NCI-H2171 (cell line): Measurements from ENCODE around the gene RYR2.

Experiments
- DNase-seq: peaks from one replicate; lab custom pipeline; 2025; lab: John Stamatoyannopoulos, UW

Gene RYR2

DNA sequence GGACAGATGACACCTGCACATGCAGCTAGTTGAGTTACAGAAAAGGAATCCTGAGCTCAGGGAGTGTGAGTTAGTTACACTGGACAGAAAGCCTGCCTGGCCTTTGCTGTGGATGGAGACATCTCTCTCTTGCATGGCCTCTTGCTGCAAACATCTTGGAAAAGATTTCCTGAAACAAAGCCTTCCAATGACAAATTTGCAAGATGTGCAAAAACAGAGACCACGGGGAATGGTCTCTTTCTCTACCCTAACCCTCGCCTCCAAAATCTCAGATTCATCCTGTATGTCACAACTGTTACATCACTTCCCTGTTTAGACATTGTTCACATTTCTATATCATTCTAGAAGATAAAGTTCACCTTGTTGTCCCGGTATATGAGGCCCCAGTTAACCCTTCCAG lies 415.6 kb downstream of the RYR2 start:
- no peak for DNase-seq

DNA sequence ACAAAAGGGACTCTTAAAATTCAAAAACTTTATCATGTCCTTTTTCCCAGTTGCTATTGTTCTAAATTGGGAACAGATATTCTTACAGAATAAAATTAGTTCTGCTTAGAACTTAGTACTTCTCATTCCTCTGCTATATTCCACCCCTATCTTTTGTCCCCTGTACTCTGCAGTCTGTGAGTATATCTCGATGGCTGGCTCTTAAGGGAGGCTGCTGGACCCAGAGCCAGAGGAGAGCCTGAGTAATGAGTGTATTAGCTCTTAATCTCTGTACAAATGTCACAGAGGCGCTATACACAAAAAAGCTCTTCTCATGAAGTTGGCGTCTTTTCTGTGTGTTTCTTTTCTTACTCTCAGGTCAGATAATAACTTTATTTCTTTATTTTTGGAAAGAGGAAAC lies 425.3 kb downstream of the RYR2 start:
- DNase-seq = no peak

GRCh38 chr1:237470712-237471338 lies 428.8 kb downstream of the RYR2 start:
- peak; percentile 75 for DNase-seq

DNA sequence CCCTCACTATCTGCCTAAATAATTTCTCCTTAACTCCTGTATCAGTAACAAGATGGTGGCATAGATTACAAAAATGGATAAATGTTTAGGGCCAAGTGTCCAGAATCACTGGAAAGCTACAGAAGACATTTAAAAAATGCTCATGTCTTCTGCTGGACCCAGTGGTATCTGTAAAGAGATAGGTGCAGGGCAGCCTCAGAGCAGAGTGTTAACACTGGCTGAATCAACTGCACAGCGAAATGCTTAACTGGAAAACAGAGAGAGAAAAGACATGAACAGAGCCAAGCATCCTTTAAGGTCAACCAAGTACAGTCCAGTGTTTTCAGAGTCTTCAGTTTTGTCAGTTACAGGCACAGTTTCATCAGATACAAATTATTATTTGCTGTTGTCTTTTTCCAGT lies 429.4 kb downstream of the RYR2 start:
- no peak for DNase-seq

DNA sequence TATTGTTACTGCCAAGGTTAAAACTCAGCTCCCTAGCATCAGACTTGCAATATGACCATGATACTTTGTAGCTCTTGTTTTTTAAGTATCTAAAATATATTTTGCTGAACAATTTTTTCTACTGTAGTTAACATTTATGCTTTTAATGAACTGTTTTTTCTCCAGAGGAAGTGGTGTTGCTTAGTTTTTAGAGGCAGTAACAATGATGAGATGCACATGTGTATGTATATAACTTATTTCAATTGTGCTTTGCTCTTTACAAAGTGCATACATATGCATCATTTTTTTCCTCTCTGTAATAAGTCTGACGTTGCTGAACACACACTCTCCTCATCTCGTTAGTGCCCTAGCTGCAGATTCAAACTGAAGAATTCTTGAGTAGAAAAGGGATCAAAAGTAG lies 430.0 kb downstream of the RYR2 start:
- no peak for DNase-seq

GRCh38 chr1:237473854-237474253 lies 431.9 kb downstream of the RYR2 start:
- no peak for DNase-seq

GRCh38 chr1:237478082-237478481 lies 436.1 kb downstream of the RYR2 start:
- no peak for DNase-seq

GRCh38 chr1:237478842-237479241 lies 436.9 kb downstream of the RYR2 start:
- no peak for DNase-seq

GRCh38 chr1:237482777-237483176 lies 440.8 kb downstream of the RYR2 start:
- DNase-seq = no peak

GRCh38 chr1:237492359-237492758 lies 450.4 kb downstream of the RYR2 start:
- DNase-seq = no peak

DNA sequence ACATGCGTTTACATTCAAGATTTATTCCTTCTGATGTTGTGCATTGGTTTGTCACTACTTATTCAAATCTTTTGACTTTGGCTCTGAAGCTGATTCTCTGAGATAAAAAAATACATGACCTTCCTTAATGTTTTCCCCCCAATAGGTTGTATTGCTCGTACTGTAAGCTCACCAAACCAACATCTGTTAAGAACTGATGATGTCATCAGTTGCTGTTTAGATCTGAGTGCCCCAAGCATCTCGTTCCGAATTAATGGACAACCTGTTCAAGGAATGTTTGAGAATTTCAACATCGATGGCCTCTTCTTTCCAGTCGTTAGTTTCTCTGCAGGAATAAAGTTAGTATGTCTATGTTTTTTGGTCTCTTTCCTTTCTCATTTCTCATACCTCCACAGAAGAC lies 458.6 kb downstream of the RYR2 start:
- no peak for DNase-seq

DNA sequence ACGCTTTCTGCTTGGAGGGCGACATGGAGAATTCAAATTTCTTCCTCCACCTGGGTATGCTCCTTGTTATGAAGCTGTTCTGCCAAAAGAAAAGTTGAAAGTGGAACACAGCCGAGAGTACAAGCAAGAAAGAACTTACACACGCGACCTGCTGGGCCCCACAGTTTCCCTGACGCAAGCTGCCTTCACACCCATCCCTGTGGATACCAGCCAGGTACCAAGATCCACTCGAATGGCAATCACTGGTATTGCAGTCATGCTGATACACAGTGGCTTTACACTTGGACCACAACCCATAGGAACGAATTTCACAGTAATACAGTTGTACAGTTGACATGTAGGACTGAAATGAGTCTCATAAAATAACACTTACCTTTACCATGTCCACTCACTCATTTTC lies 461.3 kb downstream of the RYR2 start:
- DNase-seq = no peak

- DNase-seq = no peak
Measured at GRCh38 chr1:237507005-237507404, 465.0 kb downstream of the RYR2 start.

- DNase-seq = no peak
Measured at GRCh38 chr1:237509748-237510147, 467.8 kb downstream of the RYR2 start.

- DNase-seq = no peak
Measured at GRCh38 chr1:237525102-237525501, 483.1 kb downstream of the RYR2 start.

- no peak for DNase-seq
Measured at GRCh38 chr1:237527761-237528160, 485.8 kb downstream of the RYR2 start.

GRCh38 chr1:237528545-237528944 lies 486.6 kb downstream of the RYR2 start:
- no peak for DNase-seq

GRCh38 chr1:237539055-237539454 lies 497.1 kb downstream of the RYR2 start:
- DNase-seq = no peak

- no peak for DNase-seq
Measured at GRCh38 chr1:237542525-237543418, 500.8 kb downstream of the RYR2 start.

DNA sequence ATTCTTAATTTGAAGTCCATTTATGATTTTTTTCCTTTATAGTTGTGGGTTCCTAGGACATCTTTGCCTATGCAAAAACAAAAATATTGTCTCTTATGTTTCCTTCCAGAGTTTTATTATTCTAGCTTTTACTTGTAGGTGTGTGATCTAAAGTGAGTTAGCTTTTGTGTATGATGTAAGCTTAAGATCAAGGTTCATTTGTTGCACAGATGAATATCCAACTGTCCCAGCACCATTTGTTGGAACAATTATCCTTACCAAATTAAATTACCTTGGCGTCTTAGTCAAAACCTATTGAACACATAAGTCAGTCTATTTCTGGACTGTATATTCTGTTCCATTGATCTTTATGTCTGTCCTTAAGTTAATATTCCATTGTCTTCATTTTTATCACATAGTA lies 511.1 kb downstream of the RYR2 start:
- DNase-seq = no peak

DNA sequence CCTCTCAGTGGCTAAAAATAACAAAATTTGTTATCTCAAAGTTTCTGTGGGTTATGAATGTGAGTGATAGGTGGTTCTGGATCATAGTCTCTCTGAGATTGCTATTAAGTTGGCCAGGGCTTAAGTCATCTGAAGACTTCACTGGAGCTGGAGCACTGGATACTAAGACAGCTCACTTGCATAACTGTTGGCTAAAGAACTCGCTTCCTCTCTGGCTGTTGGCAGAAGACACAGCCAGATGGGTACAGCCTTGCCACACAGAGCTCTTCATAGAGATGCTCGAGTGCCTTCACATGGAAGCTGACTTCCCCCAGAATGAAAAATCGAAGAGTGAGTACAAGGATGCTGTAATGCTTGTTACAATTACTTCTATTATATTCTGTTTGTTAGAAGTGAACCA lies 514.9 kb downstream of the RYR2 start:
- DNase-seq = no peak

DNA sequence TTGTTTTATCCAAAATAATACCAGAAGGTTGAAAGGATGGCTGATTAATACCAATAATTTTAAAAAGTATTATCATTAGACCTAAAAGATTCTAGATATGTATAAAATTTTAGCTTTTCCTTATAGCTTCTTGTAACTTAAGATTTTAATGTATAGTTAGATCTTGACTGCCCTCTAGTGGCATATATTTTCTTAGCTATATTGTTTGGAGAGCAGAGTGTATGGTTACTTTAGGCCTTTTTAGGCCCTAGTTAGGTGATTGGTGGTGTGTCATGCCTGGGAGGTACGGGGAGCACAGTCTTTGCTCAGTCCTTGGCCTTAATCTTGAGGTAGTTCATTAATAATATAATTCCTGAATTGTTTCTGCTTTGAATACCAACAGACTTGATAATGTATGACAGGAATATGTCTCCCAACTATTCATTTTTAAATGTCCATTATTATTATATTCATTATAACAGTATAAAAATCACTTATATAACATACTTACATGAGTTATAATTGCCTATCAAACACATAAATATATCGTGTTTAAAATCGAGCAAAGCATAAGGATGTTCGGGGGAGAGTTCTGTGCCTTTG lies 520.3 kb downstream of the RYR2 start:
- peak; percentile 50 for DNase-seq

- no peak for DNase-seq
Measured at GRCh38 chr1:237565236-237565635, 523.3 kb downstream of the RYR2 start.
